Prostate gland (tissue), 2 donors: Measurements from ENCODE around the gene ZNF20.

Experiments used
- POLR2AphosphoS5 ChIP-seq: sonication (generic); formaldehyde crosslinking; IDR thresholded peaks from one replicate; pipeline ENCODE4 v1.6.1; 2017; ENCODE audit warnings: antibody characterized with exemption
- TF ChIP-seq, protein P1 (sequence below), 4 experiments: fragments of 200-600 bp in 2 of 4; fragments of 450-650 bp in 2 of 4; sonication (generic) in 2 of 4; IDR thresholded peaks; 1 replicate in 3 of 4; 2 replicates in 1 of 4; pipeline ENCODE4 v1.5.1; 2016 to 2019; ENCODE audit warnings: antibody characterized with exemption in 4 of 4, mild to moderate bottlenecking in 2 of 4, moderate library complexity in 2 of 4

DNA sequence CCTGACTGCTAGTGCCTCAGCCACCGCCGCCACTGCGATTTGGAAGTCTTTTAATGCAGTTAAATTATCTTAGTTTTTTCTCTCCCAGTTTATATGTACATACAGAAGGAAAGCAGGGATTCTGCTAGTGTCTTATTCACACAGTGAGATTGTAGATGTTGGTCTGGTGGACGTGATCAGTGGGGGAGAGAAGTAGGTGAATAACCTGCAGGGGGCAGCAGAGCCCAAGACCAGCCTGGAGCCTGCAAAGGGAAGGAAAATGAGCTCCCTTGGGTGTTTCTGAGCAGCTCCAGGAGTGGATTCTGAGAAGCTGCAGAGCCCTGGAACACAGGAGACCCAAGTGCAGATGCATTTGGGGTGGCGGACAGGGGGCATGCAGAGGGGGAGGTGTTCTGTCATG is 49.3 kb downstream of the ZNF20 start:
- TF ChIP-seq, protein P1, sequence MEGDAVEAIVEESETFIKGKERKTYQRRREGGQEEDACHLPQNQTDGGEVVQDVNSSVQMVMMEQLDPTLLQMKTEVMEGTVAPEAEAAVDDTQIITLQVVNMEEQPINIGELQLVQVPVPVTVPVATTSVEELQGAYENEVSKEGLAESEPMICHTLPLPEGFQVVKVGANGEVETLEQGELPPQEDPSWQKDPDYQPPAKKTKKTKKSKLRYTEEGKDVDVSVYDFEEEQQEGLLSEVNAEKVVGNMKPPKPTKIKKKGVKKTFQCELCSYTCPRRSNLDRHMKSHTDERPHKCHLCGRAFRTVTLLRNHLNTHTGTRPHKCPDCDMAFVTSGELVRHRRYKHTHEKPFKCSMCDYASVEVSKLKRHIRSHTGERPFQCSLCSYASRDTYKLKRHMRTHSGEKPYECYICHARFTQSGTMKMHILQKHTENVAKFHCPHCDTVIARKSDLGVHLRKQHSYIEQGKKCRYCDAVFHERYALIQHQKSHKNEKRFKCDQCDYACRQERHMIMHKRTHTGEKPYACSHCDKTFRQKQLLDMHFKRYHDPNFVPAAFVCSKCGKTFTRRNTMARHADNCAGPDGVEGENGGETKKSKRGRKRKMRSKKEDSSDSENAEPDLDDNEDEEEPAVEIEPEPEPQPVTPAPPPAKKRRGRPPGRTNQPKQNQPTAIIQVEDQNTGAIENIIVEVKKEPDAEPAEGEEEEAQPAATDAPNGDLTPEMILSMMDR (IDR thresholded peaks at IDR 0.05), result peak in 3 of 4 experiments; percentile 39 to 60 (median 55)
- no peak for TF ChIP-seq POLR2AphosphoS5
